Adipocyte (in vitro differentiated cells): ENCODE measurements around the gene FAM168B.

Experiments used
- DNase-seq: peaks from one replicate; pipeline ENCODE4 v3.0.0-alpha.2; 2015; ENCODE audit warnings: low read depth
- H3K27me3 ChIP-seq: replicated peaks from 2 replicates; pipeline ENCODE4 v1.7.0; 2013; ENCODE audit warnings: mild to moderate bottlenecking, low read length, moderate library complexity; ENCODE audit not compliant: control insufficient read depth, insufficient read depth
- H3K36me3 ChIP-seq: 2 replicates; pipeline ENCODE4 v1.7.0; 2013; ENCODE audit warnings: low read length, mild to moderate bottlenecking, moderate library complexity; ENCODE audit not compliant: control insufficient read depth, insufficient read depth, severe bottlenecking
- H3K4me1 ChIP-seq: 2 replicates; pipeline ENCODE4 v1.7.0; 2013; ENCODE audit warnings: mild to moderate bottlenecking, low read length, moderate library complexity; ENCODE audit not compliant: control insufficient read depth, insufficient read depth
- H3K4me3 ChIP-seq: 2 replicates; pipeline ENCODE4 v1.7.0; 2013; ENCODE audit warnings: mild to moderate bottlenecking, low read length, moderate library complexity
- H3K9ac ChIP-seq: 2 replicates; pipeline ENCODE4 v1.7.0; 2013; ENCODE audit warnings: mild to moderate bottlenecking, low read length, moderate library complexity
- H3K9me3 ChIP-seq: 2 replicates; pipeline ENCODE4 v1.7.0; 2013; ENCODE audit warnings: mild to moderate bottlenecking, low read length, moderate library complexity; ENCODE audit not compliant: control insufficient read depth

The FAM168B gene

GRCh38 chr2:131042148-131042775 is 51.0 kb downstream of the FAM168B start:
- H3K36me3 ChIP-seq = peaks cover 20% of the 10 kb centered on the region
- no peak overlapping the region for H3K9ac ChIP-seq
- no peaks in the 10 kb centered on the region for H3K9me3 ChIP-seq
- peaks cover 2% of the 10 kb centered on the region for H3K4me1 ChIP-seq
- no peak for DNase-seq
- H3K4me3 ChIP-seq = no peak overlapping the region
- H3K27me3 ChIP-seq = no peaks in the 10 kb centered on the region

- Histone ChIP-seq H3K9ac (no peak overlapping the region), H3K36me3 (peaks cover 13% of the 10 kb centered on the region), H3K4me3 (no peak overlapping the region), H3K27me3 (no peaks in the 10 kb centered on the region), H3K9me3 (no peaks in the 10 kb centered on the region), H3K4me1 (peaks cover 2% of the 10 kb centered on the region)
- DNase-seq = no peak
These were observed 51.7 kb downstream of the FAM168B start for GRCh38 chr2:131041402-131042147.

- no peak overlapping the region for H3K4me3 ChIP-seq
- H3K36me3 ChIP-seq = peaks cover 9% of the 10 kb centered on the region
- no peaks in the 10 kb centered on the region for H3K27me3 ChIP-seq
- no peaks in the 10 kb centered on the region for H3K9me3 ChIP-seq
- no peak overlapping the region for H3K9ac ChIP-seq
- peaks cover 4% of the 10 kb centered on the region for H3K4me1 ChIP-seq
- DNase-seq = no peak
These were observed 52.4 kb downstream of the FAM168B start for GRCh38 chr2:131040661-131041401.

- H3K4me3 ChIP-seq = no peak overlapping the region
- H3K36me3 ChIP-seq = peaks cover 9% of the 10 kb centered on the region
- H3K9me3 ChIP-seq = no peaks in the 10 kb centered on the region
- H3K4me1 ChIP-seq = peaks cover 9% of the 10 kb centered on the region
- no peak for DNase-seq
- no peaks in the 10 kb centered on the region for H3K27me3 ChIP-seq
- H3K9ac ChIP-seq = no peak overlapping the region
These were observed 53.2 kb downstream of the FAM168B start for GRCh38 chr2:131039908-131040660.

GRCh38 chr2:131039535-131039907 is 53.7 kb downstream of the FAM168B start:
- Histone ChIP-seq H3K9ac (no peak overlapping the region), H3K36me3 (peaks cover 9% of the 10 kb centered on the region), H3K4me3 (no peak overlapping the region), H3K4me1 (peaks cover 9% of the 10 kb centered on the region), H3K27me3 (no peaks in the 10 kb centered on the region), H3K9me3 (no peaks in the 10 kb centered on the region)
- no peak for DNase-seq

GRCh38 chr2:131039101-131039440 is 54.2 kb downstream of the FAM168B start:
- Histone ChIP-seq H3K27me3 (no peaks in the 10 kb centered on the region), H3K4me3 (no peak overlapping the region), H3K9me3 (no peaks in the 10 kb centered on the region), H3K4me1 (peaks cover 12% of the 10 kb centered on the region), H3K36me3 (peaks cover 9% of the 10 kb centered on the region), H3K9ac (no peak overlapping the region)
- DNase-seq = no peak

GRCh38 chr2:131038258-131039100 is 54.8 kb downstream of the FAM168B start:
- DNase-seq = no peak
- peaks cover 9% of the 10 kb centered on the region for H3K36me3 ChIP-seq
- no peak overlapping the region for H3K9ac ChIP-seq
- no peak overlapping the region for H3K4me3 ChIP-seq
- H3K9me3 ChIP-seq = no peaks in the 10 kb centered on the region
- H3K4me1 ChIP-seq = peaks cover 15% of the 10 kb centered on the region
- no peaks in the 10 kb centered on the region for H3K27me3 ChIP-seq

- no peak for DNase-seq
- Histone ChIP-seq H3K4me3 (no peak overlapping the region), H3K36me3 (peaks cover 6% of the 10 kb centered on the region), H3K27me3 (no peaks in the 10 kb centered on the region), H3K4me1 (peaks cover 15% of the 10 kb centered on the region), H3K9me3 (no peaks in the 10 kb centered on the region), H3K9ac (no peak overlapping the region)
These were observed 55.6 kb downstream of the FAM168B start for GRCh38 chr2:131037398-131038257.

- Histone ChIP-seq H3K9me3 (no peaks in the 10 kb centered on the region), H3K4me3 (no peak overlapping the region), H3K9ac (no peak overlapping the region), H3K36me3 (peaks cover 6% of the 10 kb centered on the region), H3K4me1 (peaks cover 12% of the 10 kb centered on the region), H3K27me3 (no peaks in the 10 kb centered on the region)
- no peak for DNase-seq
These were observed 56.4 kb downstream of the FAM168B start for GRCh38 chr2:131036696-131037397.
